ENCODE results near the gene RADIL. TPM values are rescaled to one million over a fixed set of nuclear protein-coding genes. Genes with fewer than 3 reads are reported as not detected.

The RADIL gene
- total RNA-seq, 3 donors from 2014 or later: 0.35 to 7.4 (median 1.1) TPM

DNA sequence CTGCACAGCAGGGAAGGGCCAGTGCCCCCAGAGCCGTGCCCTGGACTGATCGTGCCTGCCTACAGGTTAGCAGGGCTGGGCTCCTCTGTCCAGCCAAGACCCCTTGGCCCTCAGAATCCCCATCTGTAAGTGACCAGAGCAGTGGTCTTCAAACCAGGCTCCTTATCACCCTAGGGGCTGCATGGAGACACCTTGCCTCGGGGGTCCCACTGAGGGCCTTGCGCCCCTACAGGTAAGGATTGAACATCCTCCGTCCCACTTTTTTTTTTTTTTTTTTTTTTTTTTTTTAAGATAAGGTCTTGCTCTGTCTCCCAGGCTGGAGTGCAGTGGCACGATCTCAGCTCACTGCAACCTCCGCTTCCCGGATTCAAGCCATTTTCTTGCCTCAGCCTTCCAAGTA is 32.6 kb upstream of the RADIL start:
- Histone ChIP-seq H3K4me1 (ENCODE audit: low read depth) (no peaks in the 10 kb centered on the region), H3K4me3 (no peak overlapping the region), H3K9me3 (no peaks in the 10 kb centered on the region), H3K36me3 (ENCODE audit: low read depth) (no peaks in the 10 kb centered on the region)
- intact Hi-C loops (cut with DNase I, micrococcal nuclease): no loop called here
- TF ChIP-seq, protein P1, sequence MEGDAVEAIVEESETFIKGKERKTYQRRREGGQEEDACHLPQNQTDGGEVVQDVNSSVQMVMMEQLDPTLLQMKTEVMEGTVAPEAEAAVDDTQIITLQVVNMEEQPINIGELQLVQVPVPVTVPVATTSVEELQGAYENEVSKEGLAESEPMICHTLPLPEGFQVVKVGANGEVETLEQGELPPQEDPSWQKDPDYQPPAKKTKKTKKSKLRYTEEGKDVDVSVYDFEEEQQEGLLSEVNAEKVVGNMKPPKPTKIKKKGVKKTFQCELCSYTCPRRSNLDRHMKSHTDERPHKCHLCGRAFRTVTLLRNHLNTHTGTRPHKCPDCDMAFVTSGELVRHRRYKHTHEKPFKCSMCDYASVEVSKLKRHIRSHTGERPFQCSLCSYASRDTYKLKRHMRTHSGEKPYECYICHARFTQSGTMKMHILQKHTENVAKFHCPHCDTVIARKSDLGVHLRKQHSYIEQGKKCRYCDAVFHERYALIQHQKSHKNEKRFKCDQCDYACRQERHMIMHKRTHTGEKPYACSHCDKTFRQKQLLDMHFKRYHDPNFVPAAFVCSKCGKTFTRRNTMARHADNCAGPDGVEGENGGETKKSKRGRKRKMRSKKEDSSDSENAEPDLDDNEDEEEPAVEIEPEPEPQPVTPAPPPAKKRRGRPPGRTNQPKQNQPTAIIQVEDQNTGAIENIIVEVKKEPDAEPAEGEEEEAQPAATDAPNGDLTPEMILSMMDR (IDR thresholded peaks at IDR 0.05): no peak
- DNase-seq (no peak), ATAC-seq (no peak)

DNA sequence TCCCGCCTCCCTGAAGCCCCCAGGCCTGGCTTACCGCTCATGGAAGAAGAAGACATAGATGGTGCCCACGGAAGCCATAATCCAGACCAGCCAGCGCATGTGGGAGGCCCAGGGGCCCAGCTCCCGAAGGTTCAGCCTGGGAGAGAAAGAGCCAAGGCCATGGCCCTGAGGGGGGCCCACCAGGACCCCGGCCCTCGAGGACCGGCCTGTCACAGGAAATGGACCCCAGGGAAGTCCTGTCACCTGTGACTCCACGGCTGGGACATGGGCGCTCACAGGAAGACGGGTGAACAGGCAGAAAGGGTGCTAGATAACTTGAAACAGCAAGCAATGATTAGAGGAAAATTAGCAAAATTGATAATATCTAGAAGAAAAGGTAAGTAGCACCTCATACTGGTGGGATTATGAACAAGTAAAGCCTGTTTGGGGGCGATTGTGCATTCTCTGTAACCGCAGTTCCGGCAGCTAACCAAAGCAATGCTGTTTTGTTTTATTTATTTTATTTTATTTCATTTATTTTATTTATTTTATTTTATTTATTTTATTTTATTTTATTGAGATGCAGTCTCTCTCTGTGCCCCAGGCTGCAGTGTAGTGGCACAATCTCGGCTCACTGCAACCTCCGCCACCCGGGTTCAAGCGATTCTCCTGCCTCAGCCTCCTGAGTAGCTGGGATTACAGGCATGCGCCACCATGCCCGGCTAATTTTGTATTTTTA is 27.8 kb upstream of the RADIL start:
- Histone ChIP-seq H3K4me1 (ENCODE audit: low read depth) (no peaks in the 10 kb centered on the region), H3K36me3 (ENCODE audit: low read depth) (no peaks in the 10 kb centered on the region), H3K4me3 (no peak overlapping the region), H3K9me3 (no peaks in the 10 kb centered on the region)
- intact Hi-C loops (cut with DNase I, micrococcal nuclease): no loop called here
- TF ChIP-seq, protein P1 (IDR thresholded peaks at IDR 0.05): no peak
- DNase-seq (no peak), ATAC-seq (no peak)

DNA sequence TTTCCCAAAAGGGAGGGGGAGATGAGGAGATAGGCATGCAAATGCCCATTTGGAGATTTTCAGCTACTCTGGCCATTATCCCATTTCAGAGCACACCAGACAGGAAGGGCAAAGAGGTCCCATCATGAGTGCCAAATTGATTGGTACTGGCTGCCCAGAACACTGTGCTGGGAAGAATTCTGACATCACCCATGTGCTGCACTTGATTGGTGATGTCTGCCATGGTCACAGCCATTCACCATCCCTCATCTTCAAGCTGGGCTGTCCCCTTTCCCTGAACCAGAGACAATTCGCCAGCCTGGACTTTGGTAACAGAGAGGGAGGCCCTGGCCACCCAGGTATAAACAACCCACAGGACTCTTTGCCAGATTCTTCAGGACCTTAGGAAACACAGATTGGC is 23.2 kb upstream of the RADIL start:
- Histone ChIP-seq H3K36me3 (ENCODE audit: low read depth) (no peaks in the 10 kb centered on the region), H3K9me3 (no peaks in the 10 kb centered on the region), H3K4me1 (ENCODE audit: low read depth) (no peaks in the 10 kb centered on the region), H3K4me3 (no peak overlapping the region)
- TF ChIP-seq, protein P1 (IDR thresholded peaks at IDR 0.05): no peak
- ATAC-seq (no peak), DNase-seq (no peak)
- intact Hi-C loops (cut with DNase I, micrococcal nuclease): no loop called here

DNA sequence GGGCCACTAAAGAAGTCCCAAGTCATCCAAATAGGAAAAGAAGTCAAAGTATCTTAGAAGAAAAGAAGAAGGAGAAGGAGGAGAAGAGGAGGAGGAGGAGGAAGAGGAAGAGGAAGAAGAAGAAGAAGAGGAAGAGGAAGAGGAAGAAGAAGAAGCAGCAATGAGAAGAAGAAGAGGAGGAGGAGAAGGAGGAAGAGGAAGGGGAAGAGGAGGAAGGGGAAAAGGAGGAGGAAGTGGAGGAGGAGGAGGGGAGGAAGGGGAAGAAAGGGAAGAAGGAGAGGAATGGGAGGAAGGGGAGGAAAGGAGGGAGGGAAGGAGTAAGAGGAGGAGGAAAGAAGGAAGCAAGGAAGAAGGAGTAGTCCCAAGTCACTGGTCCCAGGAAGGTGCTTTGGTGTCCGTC is 21.7 kb upstream of the RADIL start:
- DNase-seq (no peak), ATAC-seq (no peak)
- Histone ChIP-seq H3K36me3 (ENCODE audit: low read depth) (no peaks in the 10 kb centered on the region), H3K4me1 (ENCODE audit: low read depth) (no peaks in the 10 kb centered on the region), H3K4me3 (no peak overlapping the region), H3K9me3 (no peaks in the 10 kb centered on the region)
- intact Hi-C loops (cut with DNase I, micrococcal nuclease): no loop called here
- TF ChIP-seq, protein P1 (IDR thresholded peaks at IDR 0.05): no peak

DNA sequence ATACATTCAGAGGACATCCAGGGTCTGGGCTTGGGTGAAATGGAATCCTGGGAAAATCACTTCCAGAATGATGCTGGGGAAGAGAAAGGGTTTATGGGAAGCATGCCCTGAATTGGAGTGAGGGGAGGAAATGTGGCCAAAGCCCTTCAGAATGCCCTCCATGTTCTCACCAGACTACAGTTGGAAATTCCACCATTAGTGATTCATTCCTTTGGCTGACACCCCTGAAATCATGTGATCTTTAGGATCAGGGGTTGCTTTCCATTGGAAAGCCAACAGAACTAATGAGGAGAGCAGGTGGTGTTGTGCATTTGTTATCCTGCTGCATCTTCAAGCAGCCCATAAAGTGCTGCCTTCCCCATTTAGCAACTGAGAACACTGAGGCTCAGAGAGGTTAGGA is 20.8 kb upstream of the RADIL start:
- ATAC-seq (no peak), DNase-seq (no peak)
- no peaks in the 10 kb centered on the region for H3K4me1 ChIP-seq (ENCODE audit: low read depth)
- no peak overlapping the region for H3K4me3 ChIP-seq
- intact Hi-C loops (cut with DNase I, micrococcal nuclease): no loop called here
- H3K36me3 ChIP-seq (ENCODE audit: low read depth): no peaks in the 10 kb centered on the region
- TF ChIP-seq, protein P1 (IDR thresholded peaks at IDR 0.05): no peak
- H3K9me3 ChIP-seq: no peaks in the 10 kb centered on the region

DNA sequence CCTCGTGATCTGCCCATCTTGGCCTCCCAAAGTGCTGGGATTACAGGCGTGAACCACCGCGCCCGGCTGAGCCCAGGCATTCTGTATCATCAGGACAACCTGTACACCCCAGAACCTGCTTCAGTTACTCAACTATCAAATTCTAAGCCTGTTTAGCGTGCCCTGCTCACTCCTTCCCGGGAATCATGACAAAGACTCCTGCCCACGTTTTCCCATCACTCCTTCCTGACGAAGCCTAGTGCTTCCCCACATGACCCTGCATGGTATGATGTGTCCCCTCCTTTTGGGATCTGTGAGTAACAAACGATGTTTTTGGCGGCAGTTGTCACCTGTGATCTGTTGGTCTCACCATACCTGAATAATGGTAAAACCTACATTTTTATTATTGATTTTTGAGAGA is 12.2 kb upstream of the RADIL start:
- TF ChIP-seq, protein P1 (IDR thresholded peaks at IDR 0.05): no peak
- intact Hi-C loops (cut with DNase I, micrococcal nuclease): no loop called here
- no peaks in the 10 kb centered on the region for H3K36me3 ChIP-seq (ENCODE audit: low read depth)
- peaks cover 6% of the 10 kb centered on the region for H3K9me3 ChIP-seq
- DNase-seq: no peak
- no peaks in the 10 kb centered on the region for H3K4me1 ChIP-seq (ENCODE audit: low read depth)
- ATAC-seq: no peak
- no peak overlapping the region for H3K4me3 ChIP-seq
